H9 (cell line): Measurements from ENCODE around the gene NUP160. TPM values are rescaled to one million over a fixed set of nuclear protein-coding genes. Genes with fewer than 3 reads are reported as not detected.
A peak's percentile ranks its signal among the peaks of the same experiment; 100 is the strongest.

Experiments used
- DNase-seq: peaks from one replicate; pipeline ENCODE4 v3.0.0-alpha.2; 2017
- H2AFZ ChIP-seq: one replicate; pipeline ENCODE4 v1.6.1; 2013; ENCODE audit warnings: mild to moderate bottlenecking, low read length, control low read depth, moderate library complexity
- H2AK5ac ChIP-seq: 2 replicates; pipeline ENCODE4 v1.6.1; 2013; ENCODE audit warnings: low read length, control low read depth, mixed read lengths; ENCODE audit not compliant: insufficient read length
- H2BK120ac ChIP-seq: one replicate; pipeline ENCODE4 v1.6.1; 2013; ENCODE audit warnings: low read depth, mild to moderate bottlenecking, low read length, control low read depth, inconsistent platforms; ENCODE audit not compliant: poor library complexity, severe bottlenecking
- H2BK12ac ChIP-seq: 2 replicates; pipeline ENCODE4 v1.6.1; 2013; ENCODE audit warnings: low read length, control low read depth, mixed read lengths, low read depth; ENCODE audit not compliant: insufficient read length
- H2BK15ac ChIP-seq: 2 replicates; pipeline ENCODE4 v1.6.1; 2013; ENCODE audit warnings: low read depth, low read length, control low read depth
- H2BK20ac ChIP-seq: one replicate; pipeline ENCODE4 v1.6.1; 2013; ENCODE audit warnings: low read depth, mild to moderate bottlenecking, low read length, control low read depth, inconsistent platforms; ENCODE audit not compliant: poor library complexity, severe bottlenecking
- H2BK5ac ChIP-seq: 2 replicates; pipeline ENCODE4 v1.6.1; 2013; ENCODE audit warnings: low read length, control low read depth, mixed read lengths; ENCODE audit not compliant: insufficient read length
- H3K14ac ChIP-seq: 2 replicates; pipeline ENCODE4 v1.6.1; 2013; ENCODE audit warnings: low read length, control low read depth; ENCODE audit not compliant: insufficient read depth
- H3K18ac ChIP-seq: 2 replicates; pipeline ENCODE4 v1.6.1; 2013; ENCODE audit warnings: low read depth, mild to moderate bottlenecking, mixed read lengths, low read length, control low read depth; ENCODE audit not compliant: insufficient read length
- H3K23ac ChIP-seq: 2 replicates; pipeline ENCODE4 v1.6.1; 2013; ENCODE audit warnings: low read length, control low read depth, mixed read lengths, low read depth; ENCODE audit not compliant: insufficient read length
- H3K23me2 ChIP-seq: 2 replicates; pipeline ENCODE4 v1.6.1; 2013; ENCODE audit warnings: low read depth, mild to moderate bottlenecking, mixed read lengths, low read length, control low read depth; ENCODE audit not compliant: insufficient read length, poor library complexity, severe bottlenecking
- H3K27ac ChIP-seq: 2 replicates; pipeline ENCODE4 v1.5.1; 2013; ENCODE audit warnings: low read length, control low read depth, mixed read lengths, low read depth; ENCODE audit not compliant: insufficient read length
- H3K27me3 ChIP-seq: 2 replicates; pipeline ENCODE4 v1.6.1; 2013; ENCODE audit warnings: low read length, control low read depth, inconsistent platforms; ENCODE audit not compliant: insufficient read depth
- H3K4ac ChIP-seq: 2 replicates; pipeline ENCODE4 v1.6.1; 2013; ENCODE audit warnings: low read depth, mild to moderate bottlenecking, control low read depth, inconsistent platforms, low read length, moderate library complexity
- H3K4me1 ChIP-seq: 2 replicates; pipeline ENCODE4 v1.6.1; 2013; ENCODE audit warnings: low read length, control low read depth, inconsistent platforms; ENCODE audit not compliant: insufficient read depth
- H3K4me2 ChIP-seq: 2 replicates; pipeline ENCODE4 v1.6.1; 2013; ENCODE audit warnings: low read length, control low read depth, mixed read lengths; ENCODE audit not compliant: insufficient read length, insufficient read depth
- H3K56ac ChIP-seq: 2 replicates; pipeline ENCODE4 v1.6.1; 2013; ENCODE audit warnings: low read depth, mild to moderate bottlenecking, mixed read lengths, low read length, control low read depth; ENCODE audit not compliant: insufficient read length
- H3K79me1 ChIP-seq: 2 replicates; pipeline ENCODE4 v1.6.1; 2013; ENCODE audit warnings: low read depth, mild to moderate bottlenecking, moderate library complexity, low read length, control low read depth, inconsistent platforms; ENCODE audit not compliant: insufficient read depth, poor library complexity, severe bottlenecking
- H3K79me2 ChIP-seq: 2 replicates; pipeline ENCODE4 v1.6.1; 2013; ENCODE audit warnings: low read length, control low read depth, inconsistent platforms; ENCODE audit not compliant: insufficient read depth
- H3K9ac ChIP-seq: 2 replicates; pipeline ENCODE4 v1.6.1; 2013; ENCODE audit warnings: low read length, control low read depth, mixed read lengths; ENCODE audit not compliant: insufficient read length; ENCODE audit errors: extremely low read depth
- H3K9me3 ChIP-seq: one replicate; pipeline ENCODE4 v1.6.1; 2013; ENCODE audit warnings: low read depth, low read length, inconsistent platforms; ENCODE audit not compliant: control insufficient read depth
- H3T11ph ChIP-seq: one replicate; pipeline ENCODE4 v1.6.1; 2013; ENCODE audit warnings: mild to moderate bottlenecking, low read length, control low read depth, inconsistent platforms
- H4K20me1 ChIP-seq: one replicate; pipeline ENCODE4 v1.6.1; 2013; ENCODE audit not compliant: control insufficient read depth, insufficient read length, insufficient read depth
- H4K5ac ChIP-seq: 2 replicates; pipeline ENCODE4 v1.6.1; 2013; ENCODE audit warnings: low read depth, mild to moderate bottlenecking, mixed read lengths, low read length, control low read depth; ENCODE audit not compliant: insufficient read length
- H4K8ac ChIP-seq: replicated peaks from 2 replicates; pipeline ENCODE4 v1.6.1; 2013; ENCODE audit warnings: low read length, control low read depth, mixed read lengths, low read depth; ENCODE audit not compliant: insufficient read length
- H4K91ac ChIP-seq: 2 replicates; pipeline ENCODE4 v1.6.1; 2013; ENCODE audit warnings: low read depth, mild to moderate bottlenecking, moderate library complexity, mixed read lengths, low read length, control low read depth; ENCODE audit not compliant: insufficient read length
- H3K27ac Mint-ChIP-seq, 3 experiments: 2 replicates in 2 of 3; 3 replicates in 1 of 3; pipeline ENCODE4 v1.8.0; 2020 to 2021; ENCODE audit warnings: mixed read lengths in 3 of 3, mild to moderate bottlenecking in 1 of 3, moderate library complexity in 1 of 3
- H3K27me3 Mint-ChIP-seq: 2 replicates; pipeline ENCODE4 v1.8.0; 2021; ENCODE audit warnings: low read depth, mild to moderate bottlenecking, moderate library complexity, mixed read lengths
- H3K36me3 Mint-ChIP-seq, 3 experiments: 2 replicates in 2 of 3; 3 replicates in 1 of 3; pipeline ENCODE4 v1.8.0; 2020 to 2021; ENCODE audit warnings: low read depth in 3 of 3, mixed read lengths in 3 of 3; ENCODE audit not compliant: insufficient read depth in 1 of 3
- H3K4me1 Mint-ChIP-seq, 2 experiments: 2 replicates each; pipeline ENCODE4 v1.8.0; 2020; ENCODE audit warnings: mixed read lengths in 2 of 2
- H3K4me3 Mint-ChIP-seq, 2 experiments: 2 replicates in 1 of 2; 3 replicates in 1 of 2; pipeline ENCODE4 v1.8.0; 2020 to 2021; ENCODE audit warnings: mild to moderate bottlenecking in 2 of 2, mixed read lengths in 2 of 2, moderate library complexity in 1 of 2
- H3K9me3 Mint-ChIP-seq, 2 experiments: 2 replicates in 1 of 2; 3 replicates in 1 of 2; pipeline ENCODE4 v1.8.0; 2020; ENCODE audit warnings: mild to moderate bottlenecking in 2 of 2, mixed read lengths in 2 of 2, moderate library complexity in 1 of 2
- total RNA-seq: library from RNA; stranded (reverse); gene quantifications from 2 replicates; pipeline ENCODE4 v1.2.1, GENCODE V29; 2021
- TF ChIP-seq, protein P1 (sequence below): fragments of 200-600 bp; sonication (generic); conservative IDR thresholded peaks from 3 replicates; pipeline ENCODE4 v1.8.0; 2021; ENCODE audit warnings: antibody characterized with exemption, mild to moderate bottlenecking

Gene NUP160
- total RNA-seq, 1 experiment from 2014 or later: 86.1 TPM

DNA sequence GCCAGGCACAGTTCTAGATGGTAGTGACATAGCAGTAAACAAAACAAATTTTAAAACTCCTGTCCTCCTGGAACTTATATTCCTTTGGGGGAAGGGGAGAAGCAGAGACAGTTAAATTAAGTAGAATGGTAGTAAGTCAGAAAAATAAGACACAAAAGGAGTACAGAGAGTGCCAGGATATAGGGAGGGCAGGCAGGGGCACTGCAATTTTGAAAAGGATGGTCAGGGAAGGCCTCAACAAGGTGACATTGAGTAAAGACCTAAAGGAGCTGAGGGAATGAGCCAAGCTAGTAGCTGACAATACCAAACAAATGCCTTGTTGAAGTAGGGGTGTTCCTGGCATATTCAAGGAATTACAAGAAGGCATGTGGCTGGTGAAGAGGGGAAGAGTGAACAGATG, 10.2 kb downstream of the NUP160 start:
- DNase-seq: no peak
- Histone ChIP-seq H4K5ac (no peak overlapping the region), H2BK20ac (no peak overlapping the region), H2BK15ac (no peak overlapping the region), H3K18ac (no peak overlapping the region), H4K91ac (no peak overlapping the region), H2BK5ac (no peak overlapping the region), H3K14ac (no peak overlapping the region), H2BK120ac (no peak overlapping the region), H3K79me1 (no peaks in the 10 kb centered on the region), H3K23ac (no peak overlapping the region), H4K20me1 (no peaks in the 10 kb centered on the region), H3K9ac (no peak overlapping the region), H3K4me2 (no peak overlapping the region), H3K9me3 (no peaks in the 10 kb centered on the region), H3K23me2 (no peaks in the 10 kb centered on the region), H3K27ac (no peak overlapping the region), H2BK12ac (no peak overlapping the region), H3K79me2 (no peaks in the 10 kb centered on the region), H4K8ac (no peak overlapping the region), H2AK5ac (no peak overlapping the region), H3K27me3 (no peaks in the 10 kb centered on the region), H3K4ac (no peak overlapping the region), H2AFZ (no peak overlapping the region), H3K56ac (no peak overlapping the region), H3T11ph (no peak overlapping the region), H3K4me1 (no peaks in the 10 kb centered on the region)
- H3K27ac Mint-ChIP-seq: 0 out of 7 replicates have a peak overlapping the region, but pooled peaks of 1 of the 3 experiments have one; percentile 25
- no peaks in the 10 kb centered on the region for H3K9me3 Mint-ChIP-seq
- no peaks in the 10 kb centered on the region for H3K4me1 Mint-ChIP-seq
- peaks cover 34 to 68% (median 68%) of the 10 kb centered on the region in 3 experiments; a peak in 6 of 7 replicates for H3K36me3 Mint-ChIP-seq
- no peak overlapping the region for H3K4me3 Mint-ChIP-seq
- H3K27me3 Mint-ChIP-seq: no peaks in the 10 kb centered on the region
- TF ChIP-seq, protein P1, sequence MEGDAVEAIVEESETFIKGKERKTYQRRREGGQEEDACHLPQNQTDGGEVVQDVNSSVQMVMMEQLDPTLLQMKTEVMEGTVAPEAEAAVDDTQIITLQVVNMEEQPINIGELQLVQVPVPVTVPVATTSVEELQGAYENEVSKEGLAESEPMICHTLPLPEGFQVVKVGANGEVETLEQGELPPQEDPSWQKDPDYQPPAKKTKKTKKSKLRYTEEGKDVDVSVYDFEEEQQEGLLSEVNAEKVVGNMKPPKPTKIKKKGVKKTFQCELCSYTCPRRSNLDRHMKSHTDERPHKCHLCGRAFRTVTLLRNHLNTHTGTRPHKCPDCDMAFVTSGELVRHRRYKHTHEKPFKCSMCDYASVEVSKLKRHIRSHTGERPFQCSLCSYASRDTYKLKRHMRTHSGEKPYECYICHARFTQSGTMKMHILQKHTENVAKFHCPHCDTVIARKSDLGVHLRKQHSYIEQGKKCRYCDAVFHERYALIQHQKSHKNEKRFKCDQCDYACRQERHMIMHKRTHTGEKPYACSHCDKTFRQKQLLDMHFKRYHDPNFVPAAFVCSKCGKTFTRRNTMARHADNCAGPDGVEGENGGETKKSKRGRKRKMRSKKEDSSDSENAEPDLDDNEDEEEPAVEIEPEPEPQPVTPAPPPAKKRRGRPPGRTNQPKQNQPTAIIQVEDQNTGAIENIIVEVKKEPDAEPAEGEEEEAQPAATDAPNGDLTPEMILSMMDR: no peak
